ENCODE data around the gene RNASE11.

Gene RNASE11

DNA sequence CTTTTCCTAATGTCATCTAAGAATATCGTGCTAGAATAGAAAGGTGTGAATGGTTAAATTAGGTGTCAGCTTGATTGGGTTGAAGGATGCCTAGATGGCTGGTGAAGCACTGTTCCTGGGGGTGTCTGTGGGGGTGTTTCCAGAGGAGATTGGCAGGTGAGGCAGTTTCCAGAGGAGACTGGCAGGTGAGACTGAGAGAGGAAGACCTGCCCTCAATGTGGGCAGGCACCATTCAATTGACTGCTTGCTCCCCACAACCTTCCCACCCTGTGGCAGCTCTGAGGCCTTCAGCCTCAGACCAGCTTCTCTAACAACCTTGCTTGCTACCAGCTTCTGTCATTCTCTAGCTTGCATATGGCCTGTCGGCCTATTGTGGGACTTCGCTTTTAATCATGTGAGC lies 36.2 kb downstream of the RNASE11 start:
- no peak overlapping the region for H3K4me3 ChIP-seq (ENCODE audit: low read depth, low read length)
- DNase-seq (ENCODE audit: low read depth) = no peak

DNA sequence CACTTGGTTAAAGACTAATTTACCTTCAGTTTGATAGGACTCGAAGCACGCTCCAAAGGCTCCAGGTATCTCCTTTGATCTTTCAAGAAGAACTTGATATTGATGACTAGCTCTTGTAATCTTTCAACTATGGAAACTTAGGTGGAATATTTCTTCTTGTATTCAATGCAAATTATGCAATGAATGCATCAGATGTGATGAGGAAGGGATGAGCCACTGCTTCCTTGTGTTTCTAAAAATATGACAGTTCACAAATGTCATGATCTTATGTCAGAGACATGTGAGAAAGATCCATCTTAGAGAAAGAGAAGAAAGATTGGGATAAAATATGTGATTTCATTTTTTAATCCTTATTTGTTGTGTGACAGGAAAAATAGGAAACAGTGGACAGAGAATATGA lies 36.9 kb downstream of the RNASE11 start:
- no peak for DNase-seq (ENCODE audit: low read depth)
- H3K4me3 ChIP-seq (ENCODE audit: low read depth, low read length) = no peak overlapping the region

DNA sequence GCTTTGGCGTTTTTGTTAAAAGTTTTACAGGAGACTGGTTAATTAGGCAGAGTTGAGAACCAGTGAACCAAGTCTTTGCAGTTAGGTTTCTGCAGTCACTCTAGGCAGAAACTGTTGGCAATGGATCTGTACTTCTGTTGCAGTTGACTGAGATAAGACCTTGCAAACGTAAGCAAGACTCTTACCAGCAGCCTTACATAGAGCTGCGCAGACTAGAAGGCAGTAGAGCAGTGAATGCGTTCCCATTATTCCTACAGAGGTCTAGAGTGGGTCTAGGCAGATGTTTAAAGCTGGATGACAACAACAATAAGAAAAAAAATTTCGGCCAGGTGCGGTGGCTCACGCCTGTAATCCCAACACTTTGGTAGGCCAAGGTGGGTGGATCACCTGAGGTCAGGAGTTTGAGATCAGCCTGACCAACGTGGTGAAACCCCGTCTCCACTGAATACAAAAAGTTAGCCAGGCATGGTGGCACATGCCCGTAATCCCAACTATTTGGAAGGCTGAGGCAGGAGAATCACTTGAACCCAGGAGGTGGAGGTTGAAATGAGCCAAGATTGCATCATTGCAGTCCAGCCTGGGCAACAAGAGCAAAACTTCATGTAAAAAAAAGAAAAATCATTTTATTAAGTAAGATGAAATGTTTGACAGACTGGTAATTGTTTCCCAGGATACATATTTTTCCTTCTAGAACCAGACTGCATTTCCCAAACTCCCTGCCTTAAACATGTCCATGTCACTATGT lies 39.2 kb downstream of the RNASE11 start:
- DNase-seq (ENCODE audit: low read depth) = no peak
- H3K4me3 ChIP-seq (ENCODE audit: low read depth, low read length) = no peak overlapping the region

- DNase-seq (ENCODE audit: low read depth) = no peak
- H3K4me3 ChIP-seq (ENCODE audit: low read depth, low read length) = no peak overlapping the region
Measured at GRCh38 chr14:20546877-20547276, 40.9 kb downstream of the RNASE11 start.

- no peak for DNase-seq (ENCODE audit: low read depth)
- no peak overlapping the region for H3K4me3 ChIP-seq (ENCODE audit: low read depth, low read length)
Measured at GRCh38 chr14:20539906-20540305, 47.9 kb downstream of the RNASE11 start.
